K562 (cell line): ENCODE results near the gene SS18L1. TPM values are rescaled to one million over a fixed set of nuclear protein-coding genes. Genes with fewer than 3 reads are reported as not detected.

Experiments
- ATAC-seq: fragments of 200-7000 bp; cut with Tn5 transposase; 3 replicates; pipeline ENCODE4 v1.9.1; 2020; ENCODE audit warnings: moderate library complexity
- BruUV-seq: library from RNA; stranded (reverse); fragments of 400-500 nt; replicated peaks from 2 replicates; lab custom pipeline; 2021; lab: Mats Ljungman, UMichigan
- CTCF ChIA-PET: fragments of 300-600 bp; formaldehyde crosslinking; extraction: SDS; loops from one replicate; lab custom pipeline; 2021; ENCODE audit warnings: low intra/inter-chr PET ratio; lab: Yijun Ruan, JAX
- POLR2A ChIA-PET: fragments of 300-600, 350-650 bp; sonication (Branson Sonifier 250); formaldehyde crosslinking; extraction: SDS; loops from one replicate; lab custom pipeline; 2021; ENCODE audit warnings: antibody characterized with exemption, inconsistent platforms; lab: Yijun Ruan, JAX
- DNase-seq, 4 experiments: peaks; one replicate each; pipeline versions ENCODE4 v3.0.0 to v3.0.0-alpha.2; 2011 to 2018; ENCODE audit warnings: low spot score in 3 of 4, mixed read lengths in 3 of 4; ENCODE audit errors: extremely low read depth in 1 of 4
- FAIRE-seq: peaks from 2 replicates; lab custom pipeline; 2011; peaks lifted over from hg19 to GRCh38; lab: Jason Lieb, UNC
- H2AFZ ChIP-seq: 2 replicates; pipeline ENCODE4 v1.6.0; 2011; ENCODE audit warnings: low read depth, low read length, control low read depth, inconsistent platforms
- H3K27ac ChIP-seq: fragments of 200-600 bp; 3 replicates; pipeline ENCODE4 v1.8.0; 2011; ENCODE audit warnings: low read depth, mild to moderate bottlenecking, control low read depth, inconsistent platforms, low read length, moderate library complexity, mixed read lengths; ENCODE audit errors: extremely low read depth
- H3K27me3 ChIP-seq, 2 experiments: fragments of 300-600 bp in 1 of 2; 2 replicates in 1 of 2; 3 replicates in 1 of 2; pipeline versions ENCODE4 v1.6.0 to v1.8.0; 2011; ENCODE audit warnings: inconsistent platforms in 2 of 2, low read length in 2 of 2, mild to moderate bottlenecking in 1 of 2, mixed read lengths in 1 of 2, moderate library complexity in 1 of 2; ENCODE audit not compliant: control insufficient read depth in 2 of 2, insufficient read depth in 2 of 2
- H3K36me3 ChIP-seq: fragments of 300-600 bp; 3 replicates; pipeline ENCODE4 v1.8.0; 2011; ENCODE audit warnings: mild to moderate bottlenecking, low read length, inconsistent platforms; ENCODE audit not compliant: control insufficient read depth, insufficient read depth
- H3K4me1 ChIP-seq, 2 experiments: fragments of 200-600 bp in 1 of 2; replicated peaks in 1 of 2; 2 replicates in 1 of 2; 3 replicates in 1 of 2; pipeline versions ENCODE4 v1.5.1 to v1.8.0; 2011; ENCODE audit warnings: inconsistent platforms in 2 of 2, low read length in 2 of 2, mild to moderate bottlenecking in 1 of 2, mixed read lengths in 1 of 2, moderate library complexity in 1 of 2; ENCODE audit not compliant: control insufficient read depth in 2 of 2, insufficient read depth in 2 of 2
- H3K4me2 ChIP-seq: 2 replicates; pipeline ENCODE4 v1.6.1; 2011; ENCODE audit warnings: low read length, control low read depth, inconsistent platforms, mixed read lengths; ENCODE audit not compliant: insufficient read depth
- H3K4me3 ChIP-seq: fragments of 200-600 bp; sonication (generic), shearing (Covaris generic); 2 replicates; pipeline ENCODE4 v1.5.1; 2016; ENCODE audit warnings: control low read depth, inconsistent platforms
- H3K79me2 ChIP-seq: fragments of 200-600 bp; 3 replicates; pipeline ENCODE4 v1.8.0; 2011; ENCODE audit warnings: low read length, inconsistent platforms; ENCODE audit not compliant: control insufficient read depth, insufficient read depth
- H3K9ac ChIP-seq, 2 experiments: 2 replicates each; pipeline versions ENCODE4 v1.6.0 to v1.6.1; 2011; ENCODE audit warnings: low read depth in 2 of 2, low read length in 2 of 2, control low read depth in 1 of 2, inconsistent platforms in 1 of 2, mild to moderate bottlenecking in 1 of 2, mixed read lengths in 1 of 2; ENCODE audit not compliant: insufficient read depth in 1 of 2
- H3K9me1 ChIP-seq: one replicate; pipeline ENCODE4 v1.6.0; 2011; ENCODE audit warnings: inconsistent platforms, mild to moderate bottlenecking, low read length, moderate library complexity; ENCODE audit not compliant: control insufficient read depth, insufficient read depth
- H3K9me3 ChIP-seq: replicated peaks from 2 replicates; pipeline ENCODE4 v1.5.1; 2011; ENCODE audit warnings: low read depth, low read length, inconsistent platforms; ENCODE audit not compliant: control insufficient read depth, insufficient read depth
- H4K20me1 ChIP-seq: replicated peaks from 2 replicates; pipeline ENCODE4 v1.6.1; 2011; ENCODE audit warnings: low read length, inconsistent platforms, mixed read lengths; ENCODE audit not compliant: control insufficient read depth, insufficient read depth
- BMI1 ChIP-seq: fragments of 150-350 bp; IDR thresholded peaks from 2 replicates; pipeline ENCODE4 v1.6.1; 2014; ENCODE audit warnings: low read length
- DIDO1 ChIP-seq: fragments of 450-650 bp; IDR thresholded peaks from 2 replicates; pipeline ENCODE4 v1.6.1; 2016; ENCODE audit warnings: low read depth, missing biosample characterization, missing genetic modification characterization
- HNRNPUL1 ChIP-seq: fragments of 200-400 bp; formaldehyde crosslinking; IDR thresholded peaks from 2 replicates; pipeline ENCODE4 v1.6.1; 2017; ENCODE audit warnings: low read length
- KLF1 ChIP-seq: fragments of 450-650 bp; IDR thresholded peaks from 2 replicates; pipeline ENCODE4 v1.6.1; 2016; ENCODE audit warnings: missing genetic modification characterization, missing compliant biosample characterization
- MBD2 ChIP-seq: sonication (generic); IDR thresholded peaks from 2 replicates; pipeline ENCODE4 v1.6.1; 2016; ENCODE audit warnings: low read depth, borderline replicate concordance
- MEF2D ChIP-seq: conservative IDR thresholded peaks from 2 replicates; pipeline ENCODE4 v1.6.1; 2016; ENCODE audit warnings: low read depth, missing genetic modification characterization, missing compliant biosample characterization
- NR2F6 ChIP-seq: fragments of 450-650 bp; formaldehyde crosslinking; IDR thresholded peaks from 2 replicates; pipeline ENCODE4 v1.4.0; 2020; ENCODE audit warnings: mild to moderate bottlenecking
- ZBTB7A ChIP-seq: IDR thresholded peaks from 2 replicates; pipeline ENCODE4 v1.6.1; 2011; ENCODE audit warnings: low read depth, mild to moderate bottlenecking, low read length, moderate library complexity, borderline replicate concordance; ENCODE audit not compliant: control insufficient read depth
- ZNF184 ChIP-seq: sonication (generic); formaldehyde crosslinking; IDR thresholded peaks from 2 replicates; pipeline ENCODE4 v1.5.0; 2020; ENCODE audit warnings: missing genetic modification reagents
- ZSCAN29 ChIP-seq: fragments of 450-650 bp; IDR thresholded peaks from 2 replicates; pipeline ENCODE4 v1.6.1; 2017
- WGBS: fragments of 100-300 bp; shearing (Covaris generic); methylation state at CpG from one replicate; pipeline ENCODE4 v1.1.6; 2016; ENCODE audit warnings: low coverage, mixed read lengths; ENCODE audit not compliant: insufficient coverage; ENCODE audit errors: missing lambda C conversion rate; 5-methylcytosine and 5-hydroxymethylcytosine counted together
- in situ Hi-C: fragments of 300-500 bp; cut with MboI; formaldehyde crosslinking; loops from 4 replicates; pipeline ENCODE4 v1.15.0; 2018; ENCODE audit warnings: inconsistent platforms, mixed read lengths
- intact Hi-C: fragments of 100-400 bp; cut with micrococcal nuclease; formaldehyde crosslinking; loops from 2 replicates; pipeline ENCODE4 v1.14.2; 2022
- polyA plus RNA-seq, 8 experiments: library from polyadenylated mRNA; depleted of rRNA in 4 of 8; stranded (reverse) in 5 of 8; unstranded in 3 of 8; fragments of >200 nt; fragmentation: Nextera tagmentation in 2 of 8; fragmentation: Illumina TruSeq in 1 of 8; extraction: Ambion mirVana in 2 of 8; extraction: Trizol in 1 of 8; gene quantifications; 2 replicates each; pipeline versions ENCODE4 v1.2.1 to v1.2.3, GENCODE V29; 2011 to 2014; ENCODE audit warnings: inconsistent platforms in 1 of 8, missing spikeins in 1 of 8
- total RNA-seq, 7 experiments: library from RNA; depleted of rRNA in 6 of 7; stranded (reverse); fragments of >200 nt in 6 of 7; fragmentation: Illumina TruSeq in 2 of 7; extraction: Trizol in 2 of 7; gene quantifications; 2 replicates each; pipeline versions ENCODE4 v1.2.1 to v1.2.3, GENCODE V29; 2011 to 2021; ENCODE audit warnings: low replicate concordance in 1 of 7
- TF ChIP-seq, protein P1 (sequence below): fragments of 450-650 bp; IDR thresholded peaks from 2 replicates; pipeline ENCODE4 v1.6.1; 2016; ENCODE audit warnings: mild to moderate bottlenecking, moderate library complexity
- TF ChIP-seq, protein P2 (sequence below): fragments of 450-650 bp; IDR thresholded peaks from one replicate; pipeline ENCODE4 v1.6.1; 2018; ENCODE audit warnings: mild to moderate bottlenecking, moderate library complexity; ENCODE audit not compliant: partially characterized antibody

SS18L1 gene
- total and polyA plus RNA-seq, 9 of the 15 experiments (the other 6 are each of a cell fraction or from before 2014, with no cell fraction given) = 2.7 to 28.3 (median 15.1) TPM

DNA sequence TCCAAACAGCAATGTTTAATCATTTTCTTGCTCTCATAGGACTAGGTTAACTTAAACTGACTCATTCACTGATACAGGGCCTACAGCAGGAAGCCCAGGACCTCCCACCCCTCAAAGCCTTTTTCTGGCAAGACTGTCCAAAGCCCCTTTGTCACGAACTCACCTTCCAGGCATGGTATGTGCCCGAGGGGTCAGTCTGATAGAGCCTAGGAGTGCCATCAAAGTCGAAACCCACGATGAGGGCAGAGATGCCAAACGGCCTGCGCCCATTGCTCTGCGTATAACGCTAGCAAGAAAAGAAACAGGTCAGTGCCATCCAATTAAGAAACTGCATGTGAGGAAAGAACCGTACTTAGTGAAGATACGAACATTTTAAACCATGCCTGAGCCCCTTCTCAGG is 4.7 kb upstream of the SS18L1 start:
- Histone ChIP-seq H3K9ac (no peak overlapping the region), H3K79me2 (peaks cover 47% of the 10 kb centered on the region), H3K9me3 (no peaks in the 10 kb centered on the region), H3K4me2 (no peak overlapping the region), H4K20me1 (peaks cover 36% of the 10 kb centered on the region), H3K9me1 (no peaks in the 10 kb centered on the region), H2AFZ (no peak overlapping the region), H3K27ac (no peak overlapping the region), H3K27me3 (no peaks in the 10 kb centered on the region), H3K4me1 (peaks cover 11 to 16% of the 10 kb centered on the region in 2 experiments; a peak in 4 of 5 replicates), H3K4me3 (no peak overlapping the region), H3K36me3 (peaks cover 82% of the 10 kb centered on the region)
- CTCF ChIA-PET = no interaction called here
- FAIRE-seq = no peak
- 97% methylated on average over 10 of the region's 10 CpGs for WGBS
- no peak for ATAC-seq
- in situ Hi-C loops = loop anchor here (5.0 kb wide), 1 partner anchor 117 kb away; no protein-coding TSS in a partner anchor
- no peak for DNase-seq
- POLR2A ChIA-PET = interaction anchor here (7.8 kb wide), 1 partner anchor 14 kb away, joined by 78 read pairs; the partner anchor contains the start of gene LSM14B
- intact Hi-C loops = no loop called here
- BruUV-seq = no TSS peak
- TF ChIP-seq MEF2D (no peak), DIDO1 (tag) (no peak), ZSCAN29 (no peak), ZNF184 (CRISPR knock-in tag) (no peak), BMI1 (no peak), KLF1 (no peak), MBD2 (no peak), NR2F6 (CRISPR knock-in tag) (no peak), ZBTB7A (no peak), HNRNPUL1 (no peak)
- TF ChIP-seq, protein P1, sequence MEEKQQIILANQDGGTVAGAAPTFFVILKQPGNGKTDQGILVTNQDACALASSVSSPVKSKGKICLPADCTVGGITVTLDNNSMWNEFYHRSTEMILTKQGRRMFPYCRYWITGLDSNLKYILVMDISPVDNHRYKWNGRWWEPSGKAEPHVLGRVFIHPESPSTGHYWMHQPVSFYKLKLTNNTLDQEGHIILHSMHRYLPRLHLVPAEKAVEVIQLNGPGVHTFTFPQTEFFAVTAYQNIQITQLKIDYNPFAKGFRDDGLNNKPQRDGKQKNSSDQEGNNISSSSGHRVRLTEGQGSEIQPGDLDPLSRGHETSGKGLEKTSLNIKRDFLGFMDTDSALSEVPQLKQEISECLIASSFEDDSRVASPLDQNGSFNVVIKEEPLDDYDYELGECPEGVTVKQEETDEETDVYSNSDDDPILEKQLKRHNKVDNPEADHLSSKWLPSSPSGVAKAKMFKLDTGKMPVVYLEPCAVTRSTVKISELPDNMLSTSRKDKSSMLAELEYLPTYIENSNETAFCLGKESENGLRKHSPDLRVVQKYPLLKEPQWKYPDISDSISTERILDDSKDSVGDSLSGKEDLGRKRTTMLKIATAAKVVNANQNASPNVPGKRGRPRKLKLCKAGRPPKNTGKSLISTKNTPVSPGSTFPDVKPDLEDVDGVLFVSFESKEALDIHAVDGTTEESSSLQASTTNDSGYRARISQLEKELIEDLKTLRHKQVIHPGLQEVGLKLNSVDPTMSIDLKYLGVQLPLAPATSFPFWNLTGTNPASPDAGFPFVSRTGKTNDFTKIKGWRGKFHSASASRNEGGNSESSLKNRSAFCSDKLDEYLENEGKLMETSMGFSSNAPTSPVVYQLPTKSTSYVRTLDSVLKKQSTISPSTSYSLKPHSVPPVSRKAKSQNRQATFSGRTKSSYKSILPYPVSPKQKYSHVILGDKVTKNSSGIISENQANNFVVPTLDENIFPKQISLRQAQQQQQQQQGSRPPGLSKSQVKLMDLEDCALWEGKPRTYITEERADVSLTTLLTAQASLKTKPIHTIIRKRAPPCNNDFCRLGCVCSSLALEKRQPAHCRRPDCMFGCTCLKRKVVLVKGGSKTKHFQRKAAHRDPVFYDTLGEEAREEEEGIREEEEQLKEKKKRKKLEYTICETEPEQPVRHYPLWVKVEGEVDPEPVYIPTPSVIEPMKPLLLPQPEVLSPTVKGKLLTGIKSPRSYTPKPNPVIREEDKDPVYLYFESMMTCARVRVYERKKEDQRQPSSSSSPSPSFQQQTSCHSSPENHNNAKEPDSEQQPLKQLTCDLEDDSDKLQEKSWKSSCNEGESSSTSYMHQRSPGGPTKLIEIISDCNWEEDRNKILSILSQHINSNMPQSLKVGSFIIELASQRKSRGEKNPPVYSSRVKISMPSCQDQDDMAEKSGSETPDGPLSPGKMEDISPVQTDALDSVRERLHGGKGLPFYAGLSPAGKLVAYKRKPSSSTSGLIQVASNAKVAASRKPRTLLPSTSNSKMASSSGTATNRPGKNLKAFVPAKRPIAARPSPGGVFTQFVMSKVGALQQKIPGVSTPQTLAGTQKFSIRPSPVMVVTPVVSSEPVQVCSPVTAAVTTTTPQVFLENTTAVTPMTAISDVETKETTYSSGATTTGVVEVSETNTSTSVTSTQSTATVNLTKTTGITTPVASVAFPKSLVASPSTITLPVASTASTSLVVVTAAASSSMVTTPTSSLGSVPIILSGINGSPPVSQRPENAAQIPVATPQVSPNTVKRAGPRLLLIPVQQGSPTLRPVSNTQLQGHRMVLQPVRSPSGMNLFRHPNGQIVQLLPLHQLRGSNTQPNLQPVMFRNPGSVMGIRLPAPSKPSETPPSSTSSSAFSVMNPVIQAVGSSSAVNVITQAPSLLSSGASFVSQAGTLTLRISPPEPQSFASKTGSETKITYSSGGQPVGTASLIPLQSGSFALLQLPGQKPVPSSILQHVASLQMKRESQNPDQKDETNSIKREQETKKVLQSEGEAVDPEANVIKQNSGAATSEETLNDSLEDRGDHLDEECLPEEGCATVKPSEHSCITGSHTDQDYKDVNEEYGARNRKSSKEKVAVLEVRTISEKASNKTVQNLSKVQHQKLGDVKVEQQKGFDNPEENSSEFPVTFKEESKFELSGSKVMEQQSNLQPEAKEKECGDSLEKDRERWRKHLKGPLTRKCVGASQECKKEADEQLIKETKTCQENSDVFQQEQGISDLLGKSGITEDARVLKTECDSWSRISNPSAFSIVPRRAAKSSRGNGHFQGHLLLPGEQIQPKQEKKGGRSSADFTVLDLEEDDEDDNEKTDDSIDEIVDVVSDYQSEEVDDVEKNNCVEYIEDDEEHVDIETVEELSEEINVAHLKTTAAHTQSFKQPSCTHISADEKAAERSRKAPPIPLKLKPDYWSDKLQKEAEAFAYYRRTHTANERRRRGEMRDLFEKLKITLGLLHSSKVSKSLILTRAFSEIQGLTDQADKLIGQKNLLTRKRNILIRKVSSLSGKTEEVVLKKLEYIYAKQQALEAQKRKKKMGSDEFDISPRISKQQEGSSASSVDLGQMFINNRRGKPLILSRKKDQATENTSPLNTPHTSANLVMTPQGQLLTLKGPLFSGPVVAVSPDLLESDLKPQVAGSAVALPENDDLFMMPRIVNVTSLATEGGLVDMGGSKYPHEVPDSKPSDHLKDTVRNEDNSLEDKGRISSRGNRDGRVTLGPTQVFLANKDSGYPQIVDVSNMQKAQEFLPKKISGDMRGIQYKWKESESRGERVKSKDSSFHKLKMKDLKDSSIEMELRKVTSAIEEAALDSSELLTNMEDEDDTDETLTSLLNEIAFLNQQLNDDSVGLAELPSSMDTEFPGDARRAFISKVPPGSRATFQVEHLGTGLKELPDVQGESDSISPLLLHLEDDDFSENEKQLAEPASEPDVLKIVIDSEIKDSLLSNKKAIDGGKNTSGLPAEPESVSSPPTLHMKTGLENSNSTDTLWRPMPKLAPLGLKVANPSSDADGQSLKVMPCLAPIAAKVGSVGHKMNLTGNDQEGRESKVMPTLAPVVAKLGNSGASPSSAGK = no peak
- TF ChIP-seq, protein P2, sequence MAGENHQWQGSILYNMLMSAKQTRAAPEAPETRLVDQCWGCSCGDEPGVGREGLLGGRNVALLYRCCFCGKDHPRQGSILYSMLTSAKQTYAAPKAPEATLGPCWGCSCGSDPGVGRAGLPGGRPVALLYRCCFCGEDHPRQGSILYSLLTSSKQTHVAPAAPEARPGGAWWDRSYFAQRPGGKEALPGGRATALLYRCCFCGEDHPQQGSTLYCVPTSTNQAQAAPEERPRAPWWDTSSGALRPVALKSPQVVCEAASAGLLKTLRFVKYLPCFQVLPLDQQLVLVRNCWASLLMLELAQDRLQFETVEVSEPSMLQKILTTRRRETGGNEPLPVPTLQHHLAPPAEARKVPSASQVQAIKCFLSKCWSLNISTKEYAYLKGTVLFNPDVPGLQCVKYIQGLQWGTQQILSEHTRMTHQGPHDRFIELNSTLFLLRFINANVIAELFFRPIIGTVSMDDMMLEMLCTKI = no peak
